Measurements from ENCODE around the gene TIAM2.

The TIAM2 gene

DNA sequence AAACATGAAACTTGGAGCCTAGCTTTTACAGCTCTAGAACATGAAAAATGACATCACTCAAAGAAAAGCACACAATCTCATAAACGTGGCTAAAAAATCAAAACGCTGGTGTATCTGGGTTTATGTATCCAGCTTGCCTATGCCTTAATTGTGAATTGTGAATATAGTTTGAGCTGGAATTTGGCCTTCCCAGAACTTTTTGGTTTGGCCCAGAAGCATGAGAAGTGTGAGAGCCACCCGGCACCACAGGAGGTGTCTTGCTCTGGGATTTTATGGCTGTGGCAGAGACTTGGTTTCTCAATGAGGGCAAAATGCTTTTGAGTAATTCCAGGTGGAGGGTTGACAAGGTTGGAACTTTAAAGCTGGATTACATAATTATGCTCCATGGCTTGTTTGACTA, 69.2 kb downstream of the TIAM2 start:
- Histone ChIP-seq H3K4me2 (ENCODE audit: low read length) (no peak overlapping the region), H4K20me1 (ENCODE audit: insufficient read depth, low read length) (no peaks in the 10 kb centered on the region), H3K79me2 (ENCODE audit: insufficient read depth, low read length) (no peaks in the 10 kb centered on the region), H3K36me3 (ENCODE audit: insufficient read depth, low read length) (no peaks in the 10 kb centered on the region), H2AFZ (ENCODE audit: low read length) (no peak overlapping the region), H3K9ac (ENCODE audit: low read length) (no peak overlapping the region), H3K9me3 (ENCODE audit: low read length) (no peaks in the 10 kb centered on the region), H3K4me1 (ENCODE audit: insufficient read depth, low read length, severe bottlenecking) (no peaks in the 10 kb centered on the region), H3K27me3 (ENCODE audit: insufficient read depth, low read length) (no peaks in the 10 kb centered on the region; the same call in 1 of the 2 replicates), H3K9me2 (ENCODE audit: low read depth, low read length) (no peaks in the 10 kb centered on the region), H3K27ac (ENCODE audit: low read depth, low read length, poor library complexity, severe bottlenecking) (no peak overlapping the region), H3K4me3 (ENCODE audit: low read depth, low read length, poor library complexity, severe bottlenecking) (no peak overlapping the region), H3F3A (ENCODE audit: insufficient read depth, low read length) (no peaks in the 10 kb centered on the region)
- TF ChIP-seq, protein P1, sequence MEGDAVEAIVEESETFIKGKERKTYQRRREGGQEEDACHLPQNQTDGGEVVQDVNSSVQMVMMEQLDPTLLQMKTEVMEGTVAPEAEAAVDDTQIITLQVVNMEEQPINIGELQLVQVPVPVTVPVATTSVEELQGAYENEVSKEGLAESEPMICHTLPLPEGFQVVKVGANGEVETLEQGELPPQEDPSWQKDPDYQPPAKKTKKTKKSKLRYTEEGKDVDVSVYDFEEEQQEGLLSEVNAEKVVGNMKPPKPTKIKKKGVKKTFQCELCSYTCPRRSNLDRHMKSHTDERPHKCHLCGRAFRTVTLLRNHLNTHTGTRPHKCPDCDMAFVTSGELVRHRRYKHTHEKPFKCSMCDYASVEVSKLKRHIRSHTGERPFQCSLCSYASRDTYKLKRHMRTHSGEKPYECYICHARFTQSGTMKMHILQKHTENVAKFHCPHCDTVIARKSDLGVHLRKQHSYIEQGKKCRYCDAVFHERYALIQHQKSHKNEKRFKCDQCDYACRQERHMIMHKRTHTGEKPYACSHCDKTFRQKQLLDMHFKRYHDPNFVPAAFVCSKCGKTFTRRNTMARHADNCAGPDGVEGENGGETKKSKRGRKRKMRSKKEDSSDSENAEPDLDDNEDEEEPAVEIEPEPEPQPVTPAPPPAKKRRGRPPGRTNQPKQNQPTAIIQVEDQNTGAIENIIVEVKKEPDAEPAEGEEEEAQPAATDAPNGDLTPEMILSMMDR (IDR thresholded peaks at IDR 0.05; ENCODE audit: low read length), result no peak
- no peak for TF ChIP-seq EZH2 (IDR thresholded peaks at IDR 0.05; ENCODE audit: borderline replicate concordance, low read length)

DNA sequence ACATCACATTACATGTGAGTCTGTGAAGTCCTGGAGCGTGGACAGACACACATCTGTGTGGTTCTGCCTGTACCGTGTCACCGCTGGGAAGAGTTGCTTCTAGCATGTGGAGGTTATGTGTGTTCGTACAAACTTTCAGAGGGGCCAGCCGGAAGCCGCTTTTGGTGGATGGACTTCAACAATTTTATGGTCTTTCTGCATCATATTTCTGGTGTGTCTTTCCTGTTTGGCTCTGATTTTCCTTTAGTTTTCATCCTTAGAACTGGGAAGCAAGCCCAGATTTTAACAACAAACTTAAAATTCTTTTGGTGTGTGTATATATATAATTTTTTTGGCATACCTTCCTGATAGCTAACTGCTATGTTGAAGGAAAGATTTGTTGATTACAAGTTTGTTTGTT, 71.2 kb downstream of the TIAM2 start:
- H3F3A ChIP-seq (ENCODE audit: insufficient read depth, low read length), result no peaks in the 10 kb centered on the region
- H3K36me3 ChIP-seq (ENCODE audit: insufficient read depth, low read length), result no peaks in the 10 kb centered on the region
- H3K79me2 ChIP-seq (ENCODE audit: insufficient read depth, low read length), result no peaks in the 10 kb centered on the region
- no peak overlapping the region for H3K27ac ChIP-seq (ENCODE audit: low read depth, low read length, poor library complexity, severe bottlenecking)
- no peaks in the 10 kb centered on the region for H3K9me3 ChIP-seq (ENCODE audit: low read length)
- H3K4me1 ChIP-seq (ENCODE audit: insufficient read depth, low read length, severe bottlenecking), result no peaks in the 10 kb centered on the region
- H2AFZ ChIP-seq (ENCODE audit: low read length), result no peak overlapping the region
- H4K20me1 ChIP-seq (ENCODE audit: insufficient read depth, low read length), result no peaks in the 10 kb centered on the region
- no peaks in the 10 kb centered on the region; the same call in 1 of the 2 replicates for H3K27me3 ChIP-seq (ENCODE audit: insufficient read depth, low read length)
- TF ChIP-seq, protein P1 (IDR thresholded peaks at IDR 0.05; ENCODE audit: low read length), result no peak
- no peak for TF ChIP-seq EZH2 (IDR thresholded peaks at IDR 0.05; ENCODE audit: borderline replicate concordance, low read length)
- no peaks in the 10 kb centered on the region for H3K9me2 ChIP-seq (ENCODE audit: low read depth, low read length)
- H3K9ac ChIP-seq (ENCODE audit: low read length), result no peak overlapping the region
- H3K4me2 ChIP-seq (ENCODE audit: low read length), result no peak overlapping the region
- H3K4me3 ChIP-seq (ENCODE audit: low read depth, low read length, poor library complexity, severe bottlenecking), result no peak overlapping the region

DNA sequence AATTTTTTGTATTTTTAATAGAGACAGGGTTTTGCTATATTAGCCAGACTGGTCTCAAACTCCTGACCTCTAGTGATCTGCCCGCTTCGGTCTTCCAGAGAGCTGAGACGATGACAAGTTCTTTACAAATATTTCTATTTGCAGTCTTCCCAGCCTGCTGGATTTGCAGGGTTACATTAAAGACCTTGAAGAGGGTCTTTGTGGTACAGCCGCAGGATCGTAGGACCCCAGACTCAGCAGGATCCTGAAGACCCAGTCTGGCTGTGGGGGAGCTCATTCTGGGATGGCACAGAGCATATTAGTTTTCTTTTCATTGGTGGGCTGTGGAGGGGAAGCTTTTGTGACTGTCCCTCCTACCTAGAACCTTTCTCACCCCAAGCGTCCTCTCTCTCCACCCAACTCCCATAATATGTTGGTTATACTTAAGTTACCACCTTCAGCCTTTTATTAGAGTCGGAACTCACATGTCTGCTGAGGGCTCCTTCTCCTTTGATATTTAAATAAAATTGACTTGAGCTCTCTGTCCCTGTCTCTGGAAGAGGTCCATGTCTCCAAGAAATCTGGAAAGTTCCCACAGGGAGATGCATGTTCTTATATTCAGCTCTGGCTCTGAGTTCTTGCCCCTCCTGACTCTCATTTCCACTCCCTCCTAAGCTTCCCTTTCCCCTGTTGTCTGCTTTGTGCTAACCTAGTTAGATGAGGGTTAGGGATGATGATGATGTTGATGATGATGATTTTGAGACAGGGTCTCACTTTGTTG, 72.0 kb downstream of the TIAM2 start:
- TF ChIP-seq EZH2 (IDR thresholded peaks at IDR 0.05; ENCODE audit: borderline replicate concordance, low read length), result no peak
- TF ChIP-seq, protein P1 (IDR thresholded peaks at IDR 0.05; ENCODE audit: low read length), result no peak
- H3K27ac ChIP-seq (ENCODE audit: low read depth, low read length, poor library complexity, severe bottlenecking), result no peak overlapping the region
- no peaks in the 10 kb centered on the region for H3K4me1 ChIP-seq (ENCODE audit: insufficient read depth, low read length, severe bottlenecking)

More for the DNA sequence above, 72.0 kb downstream of the TIAM2 start:
- Histone ChIP-seq H3F3A (ENCODE audit: insufficient read depth, low read length) (no peaks in the 10 kb centered on the region), H3K79me2 (ENCODE audit: insufficient read depth, low read length) (no peaks in the 10 kb centered on the region), H3K36me3 (ENCODE audit: insufficient read depth, low read length) (no peaks in the 10 kb centered on the region), H4K20me1 (ENCODE audit: insufficient read depth, low read length) (no peaks in the 10 kb centered on the region), H3K9me3 (ENCODE audit: low read length) (no peaks in the 10 kb centered on the region), H3K4me3 (ENCODE audit: low read depth, low read length, poor library complexity, severe bottlenecking) (no peak overlapping the region), H3K9ac (ENCODE audit: low read length) (no peak overlapping the region), H3K9me2 (ENCODE audit: low read depth, low read length) (no peaks in the 10 kb centered on the region), H3K4me2 (ENCODE audit: low read length) (no peak overlapping the region), H3K27me3 (ENCODE audit: insufficient read depth, low read length) (no peaks in the 10 kb centered on the region; the same call in 1 of the 2 replicates), H2AFZ (ENCODE audit: low read length) (no peak overlapping the region)

All from OCI-LY1 (cell line).